Measurements from ENCODE around the gene FHL3.
"Not testable (repeated sequence)": the region's sequence is repeated elsewhere in the genome, so short reads cannot be mapped to it uniquely, and the experiment has no call there.

FHL3 gene

GRCh38 chr1:37983546-37983945, 21.8 kb downstream of the FHL3 start:
- DNase-seq: no peak

GRCh38 chr1:37978541-37978940, 26.8 kb downstream of the FHL3 start:
- DNase-seq: no peak

- peak; percentile 6 for DNase-seq
Measured at GRCh38 chr1:37975083-37975482, 30.2 kb downstream of the FHL3 start.

- DNase-seq: no peak
Measured at GRCh38 chr1:37974567-37974966, 30.7 kb downstream of the FHL3 start.

- not testable (repeated sequence) for DNase-seq
Measured at GRCh38 chr1:37973684-37974083, 31.6 kb downstream of the FHL3 start.

- no peak for DNase-seq
Measured at GRCh38 chr1:37965301-37965700, 40.0 kb downstream of the FHL3 start.

- not testable (repeated sequence) for DNase-seq
Measured at GRCh38 chr1:37964106-37964505, 41.2 kb downstream of the FHL3 start.

GRCh38 chr1:37958690-37959089, 46.6 kb downstream of the FHL3 start:
- no peak for DNase-seq

- no peak for DNase-seq
Measured at GRCh38 chr1:37955685-37956084, 49.6 kb downstream of the FHL3 start.

- DNase-seq: peak; percentile 41
Measured at GRCh38 chr1:37954316-37954971, 50.9 kb downstream of the FHL3 start.

- DNase-seq: no peak
Measured at GRCh38 chr1:37952738-37953137, 52.6 kb downstream of the FHL3 start.

GRCh38 chr1:37951783-37952624, 53.3 kb downstream of the FHL3 start:
- no peak for DNase-seq

- DNase-seq: no peak
Measured at GRCh38 chr1:37951041-37951782, 54.1 kb downstream of the FHL3 start.

GRCh38 chr1:37949524-37950152, 55.7 kb downstream of the FHL3 start:
- no peak for DNase-seq

- DNase-seq: no peak
Measured at GRCh38 chr1:37948841-37949240, 56.5 kb downstream of the FHL3 start.

GRCh38 chr1:37948166-37948565, 57.1 kb downstream of the FHL3 start:
- DNase-seq: no peak

- DNase-seq: no peak
Measured at GRCh38 chr1:37947364-37947763, 58.0 kb downstream of the FHL3 start.
